ENCODE measurements around the gene TOP1.

Gene TOP1

DNA sequence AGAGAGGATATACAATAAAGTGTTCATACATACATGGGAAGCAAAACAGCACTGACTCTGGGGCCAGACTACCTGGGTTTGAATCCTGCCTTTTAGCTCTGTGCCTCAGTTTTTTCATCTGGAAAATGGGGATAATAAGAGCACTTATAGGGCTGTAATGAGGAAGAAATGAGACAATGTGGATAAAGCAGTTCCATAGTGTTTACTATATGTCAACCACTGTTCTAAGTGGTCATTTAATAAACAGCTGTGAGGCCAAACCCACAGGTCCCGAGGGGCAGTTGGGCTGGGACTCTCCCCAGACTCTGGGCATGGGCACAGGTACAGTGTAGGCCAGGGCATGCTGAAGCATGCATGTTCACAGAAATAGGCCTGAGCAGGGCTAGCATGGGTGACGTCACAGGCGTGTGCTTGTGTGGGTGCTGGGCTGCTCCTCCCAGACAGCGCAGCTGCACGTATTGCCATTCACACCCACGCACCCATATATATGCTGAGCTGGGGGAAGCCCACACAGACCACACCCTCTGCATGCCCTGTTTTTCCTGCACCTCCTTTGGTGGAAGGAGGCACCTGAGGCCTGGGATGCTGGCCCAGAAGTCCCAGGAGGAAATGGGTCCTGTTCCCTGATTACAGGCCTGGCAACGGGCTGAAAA, 105.2 kb downstream of the TOP1 start:
- no peak for DNase-seq

GRCh38 chr20:41134362-41135186, 106.0 kb downstream of the TOP1 start:
- no peak for DNase-seq

DNA sequence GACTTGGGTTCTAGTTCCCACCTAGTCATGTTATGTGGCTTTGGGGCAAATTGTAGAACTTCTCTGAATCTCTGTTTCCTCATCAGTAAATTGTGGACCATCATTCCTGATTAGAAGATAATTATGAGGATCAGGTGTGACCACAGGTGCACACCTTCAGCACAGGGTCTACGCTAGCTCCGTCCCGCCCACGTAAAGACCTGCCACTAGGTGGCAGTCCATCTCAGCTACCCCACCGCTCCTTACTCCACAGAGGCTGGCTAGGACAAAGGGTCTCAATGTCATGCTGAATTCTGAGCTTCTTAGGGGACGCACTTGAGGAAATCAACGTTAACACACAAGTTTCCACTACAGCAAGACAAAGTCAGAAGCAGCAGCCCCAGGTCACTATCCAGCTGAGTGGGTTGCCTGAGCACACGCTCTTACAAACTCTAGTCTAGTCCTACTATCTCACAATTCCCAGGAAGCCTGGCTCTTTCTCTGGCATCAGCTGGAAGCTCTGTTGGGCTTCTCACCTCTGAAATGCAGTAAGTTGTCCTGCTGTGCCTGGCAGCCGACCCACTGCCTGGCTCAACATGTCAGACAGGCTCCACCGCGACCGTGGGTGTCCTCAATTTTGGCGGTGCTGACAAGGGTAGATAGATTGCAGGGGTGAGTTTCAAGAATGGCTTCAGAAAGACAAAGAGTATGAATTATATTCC, 106.7 kb downstream of the TOP1 start:
- no peak for DNase-seq

GRCh38 chr20:41135888-41136679, 107.5 kb downstream of the TOP1 start:
- DNase-seq: no peak

GRCh38 chr20:41136680-41137613, 108.3 kb downstream of the TOP1 start, which contains the start of gene PLCG1:
TSS of gene PLCG1 (plus strand) at chr20:41137543. CDS start at chr20:41137642, 99 bp downstream.
- peak; percentile 76 for DNase-seq

DNA sequence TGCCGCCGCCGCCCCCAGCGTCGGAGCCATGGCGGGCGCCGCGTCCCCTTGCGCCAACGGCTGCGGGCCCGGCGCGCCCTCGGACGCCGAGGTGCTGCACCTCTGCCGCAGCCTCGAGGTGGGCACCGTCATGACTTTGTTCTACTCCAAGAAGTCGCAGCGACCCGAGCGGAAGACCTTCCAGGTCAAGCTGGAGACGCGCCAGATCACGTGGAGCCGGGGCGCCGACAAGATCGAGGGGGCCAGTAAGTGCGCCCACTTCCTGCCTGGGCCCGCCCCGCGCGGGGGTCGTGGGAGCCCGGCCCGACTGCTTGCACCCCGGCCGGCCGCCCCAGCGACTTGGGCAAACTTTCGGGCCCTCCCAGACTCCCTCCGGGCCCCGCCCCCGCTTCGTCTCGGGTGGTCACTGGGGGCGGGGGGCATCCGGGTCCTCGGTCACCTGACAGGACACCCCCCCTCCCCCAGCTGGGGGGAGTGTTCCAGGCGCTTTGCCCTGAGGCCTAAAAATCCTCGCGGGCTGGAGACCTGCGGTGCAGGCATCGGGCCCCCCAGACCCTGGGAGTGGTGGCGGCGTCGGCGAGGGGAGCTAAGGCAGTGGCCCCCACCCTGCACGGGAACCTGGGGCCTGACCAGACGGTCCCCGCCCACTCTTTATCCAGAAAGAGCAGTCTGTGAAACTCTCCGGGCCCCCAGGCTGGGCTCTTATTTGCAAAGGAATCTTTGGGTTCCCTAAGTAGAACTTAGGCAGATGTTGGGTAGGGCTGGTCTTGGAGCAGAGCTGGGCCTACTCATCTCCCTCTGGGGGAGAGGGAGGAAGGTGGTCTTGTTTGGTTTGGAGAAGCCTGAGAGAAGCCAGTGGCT, 109.2 kb downstream of the TOP1 start:
- no peak for DNase-seq

DNA sequence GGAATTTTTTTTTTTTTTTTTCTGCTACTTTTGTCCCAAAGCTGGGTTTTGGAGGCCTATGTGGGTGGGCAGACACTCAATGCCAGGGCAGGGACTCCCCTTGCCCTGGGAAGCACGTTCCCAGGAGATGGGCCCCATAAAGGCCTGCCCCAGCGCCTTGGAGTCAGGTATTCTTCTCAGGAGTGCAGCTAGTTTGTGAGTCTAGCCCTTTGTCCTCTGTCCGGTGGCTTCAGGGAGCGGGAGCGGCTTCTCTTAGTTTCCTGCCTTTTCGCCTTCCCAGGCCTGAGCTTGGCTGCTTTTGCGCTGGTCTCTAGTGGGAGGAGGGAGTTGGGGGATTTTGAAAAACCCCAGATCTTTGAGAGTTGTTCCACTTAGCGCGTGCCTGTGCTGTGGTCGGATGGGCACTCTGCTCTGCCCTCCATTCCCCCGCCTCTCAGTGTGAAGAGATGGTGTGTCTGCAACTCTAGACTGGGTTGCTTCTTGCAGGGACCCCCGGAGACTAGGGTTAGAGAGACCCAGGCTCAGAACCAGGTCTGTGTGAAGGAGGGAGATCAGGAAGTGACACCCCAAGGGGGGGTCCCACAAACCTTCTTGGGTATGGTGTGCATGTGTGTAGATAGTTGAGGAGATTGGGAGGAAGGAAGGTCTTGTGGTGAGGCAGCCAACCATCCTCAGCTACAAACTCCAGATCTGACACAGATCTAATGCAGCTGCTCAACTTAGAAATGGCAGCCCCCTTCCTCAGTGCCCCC, 110.0 kb downstream of the TOP1 start:
- no peak for DNase-seq

DNA sequence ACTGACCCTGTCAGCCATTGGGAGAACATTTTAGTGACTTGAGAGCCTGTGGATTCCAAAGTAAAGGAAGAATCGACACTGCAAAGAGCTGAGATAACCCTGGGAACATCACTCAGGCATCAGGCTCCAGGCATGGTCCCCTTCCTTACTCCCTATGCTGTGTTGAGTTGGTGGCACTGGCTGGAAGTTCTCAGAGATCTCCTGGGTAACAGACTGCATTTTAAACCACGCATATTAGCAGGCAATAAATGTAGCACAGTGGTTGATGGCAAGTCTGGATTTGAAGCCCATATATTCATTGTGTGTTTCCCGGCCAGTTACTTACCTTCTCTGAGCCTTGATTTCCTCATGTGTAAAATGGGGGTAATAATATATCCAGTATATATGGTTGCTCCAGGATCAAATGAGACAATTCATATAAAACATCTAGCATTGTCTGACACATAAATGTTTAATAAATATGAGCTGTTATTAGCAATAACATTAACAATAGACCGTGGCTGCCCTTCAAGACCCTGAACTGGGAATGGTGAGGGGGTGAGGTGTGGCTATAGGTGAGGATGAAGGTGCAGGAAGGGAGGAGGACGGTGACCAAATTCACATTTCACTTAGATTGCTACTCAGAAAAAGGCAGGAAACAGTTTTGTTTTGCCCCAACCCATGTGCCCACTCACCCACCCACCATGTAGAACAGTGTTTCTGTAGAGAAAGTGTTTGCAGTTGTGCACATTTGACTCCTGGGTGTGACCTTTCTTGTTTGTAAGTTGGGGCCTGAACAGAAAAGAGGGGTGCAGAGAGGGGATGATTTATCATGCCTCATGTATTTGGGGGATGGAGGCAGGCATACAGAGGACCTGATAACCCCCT, 110.8 kb downstream of the TOP1 start:
- no peak for DNase-seq

- no peak for DNase-seq
Measured at GRCh38 chr20:41140226-41141133, 111.9 kb downstream of the TOP1 start.

DNA sequence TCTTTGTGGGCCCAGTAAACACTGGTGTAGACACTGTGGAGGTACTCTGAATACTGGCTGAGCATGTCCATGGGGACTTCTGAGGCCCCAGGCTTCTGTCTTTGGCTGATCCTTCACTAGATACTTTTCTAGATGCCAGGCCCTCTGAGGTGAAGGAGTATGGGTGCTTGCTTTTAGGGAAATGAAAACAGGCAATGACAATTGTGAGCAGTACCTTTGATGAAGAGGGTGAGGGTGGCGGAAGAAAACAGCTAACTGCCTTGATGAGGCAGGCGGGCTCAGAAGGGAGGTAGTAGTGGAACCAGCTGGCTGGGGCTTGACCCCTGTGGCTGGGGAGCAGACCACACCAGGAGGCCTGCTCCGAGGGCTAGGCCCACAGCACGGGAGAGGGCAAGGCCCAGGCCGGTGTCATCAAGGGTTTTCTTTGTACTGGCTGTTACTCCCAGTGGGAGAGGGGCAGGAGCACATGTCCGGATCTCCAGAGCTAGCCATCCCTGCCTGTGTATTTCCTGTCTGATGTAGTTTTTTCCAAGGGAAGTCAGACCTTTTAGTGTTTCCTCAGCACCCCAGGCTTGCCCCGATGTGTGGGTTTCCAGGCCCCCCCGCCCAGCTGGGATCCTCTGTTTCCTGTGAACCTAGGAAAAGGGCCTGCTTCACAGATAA, 112.7 kb downstream of the TOP1 start:
- no peak for DNase-seq

DNA sequence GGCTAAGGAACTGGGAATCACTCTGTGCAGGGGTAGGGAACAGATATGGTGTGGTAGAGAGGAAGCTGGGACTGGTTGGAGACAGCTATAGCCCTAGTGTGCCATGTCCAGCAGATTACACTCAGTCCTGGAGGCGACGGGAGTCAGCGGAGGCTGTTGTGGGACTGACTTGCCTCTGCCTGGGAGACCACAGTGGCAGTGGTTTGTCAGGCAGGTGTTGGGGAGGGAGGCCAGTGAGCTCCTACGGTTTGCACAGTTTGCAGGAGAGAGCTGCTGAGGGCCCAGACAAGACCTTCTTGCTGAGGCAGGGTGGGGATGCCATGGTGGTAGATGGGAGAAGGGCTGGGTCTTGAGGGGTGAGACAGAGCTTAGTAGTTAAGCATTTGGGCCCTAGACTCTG, 113.6 kb downstream of the TOP1 start:
- DNase-seq: no peak

DNA sequence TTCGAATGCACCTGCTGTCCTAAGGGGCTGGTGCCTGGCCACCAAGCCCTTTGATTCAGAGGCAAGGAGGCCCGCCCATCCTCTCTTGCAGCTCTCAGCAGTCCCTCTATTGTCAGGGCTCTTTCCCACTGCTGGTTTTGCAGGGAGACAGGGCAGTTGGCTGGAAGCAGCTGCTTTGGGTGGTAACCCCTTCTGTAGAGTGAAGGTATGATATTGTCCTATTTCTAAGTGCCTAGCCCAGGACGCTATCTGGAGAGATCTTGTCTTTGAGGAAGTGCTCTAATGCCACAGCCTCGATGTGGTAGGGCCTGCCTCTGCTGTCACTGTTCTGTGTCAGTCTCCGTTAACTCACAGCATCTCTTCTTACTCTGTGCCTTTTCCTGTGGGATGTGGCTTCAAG, 114.3 kb downstream of the TOP1 start:
- no peak for DNase-seq

- no peak for DNase-seq
Measured at GRCh38 chr20:41143354-41143753, 114.7 kb downstream of the TOP1 start.

GRCh38 chr20:41145317-41145716, 116.7 kb downstream of the TOP1 start:
- no peak for DNase-seq

GRCh38 chr20:41145821-41146620, 117.4 kb downstream of the TOP1 start:
- DNase-seq: no peak

DNA sequence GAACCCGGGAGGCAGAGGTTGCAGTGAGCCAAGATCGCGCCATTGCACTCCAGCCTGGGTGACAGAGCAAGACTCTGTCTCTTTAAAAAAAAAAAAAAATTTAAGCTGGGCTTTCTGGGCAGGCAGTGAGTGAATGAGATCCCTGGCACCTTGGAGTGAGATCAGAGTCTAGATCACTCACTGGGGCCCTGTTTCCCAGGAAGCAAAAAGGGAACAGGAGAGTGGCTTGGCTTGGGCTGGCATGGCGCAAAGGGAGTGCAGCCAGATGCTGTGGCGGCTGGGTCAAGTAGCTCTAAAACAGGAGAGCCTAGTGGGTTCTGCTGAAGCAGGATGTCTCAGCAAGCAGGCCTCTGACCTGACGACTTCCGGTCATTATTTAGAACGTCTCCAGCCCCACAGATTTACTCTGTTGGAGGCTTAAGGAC, 119.2 kb downstream of the TOP1 start:
- no peak for DNase-seq
